OCI-LY3 (cell line): ENCODE results near the gene PTPRQ.

Source experiments
- CTCF ChIP-seq: fragments of 200-600, 300-600 bp; sonication (generic); IDR thresholded peaks from 2 replicates; pipeline ENCODE4 v1.5.1; 2014; ENCODE audit warnings: antibody characterized with exemption, low read length, low read depth
- EZH2phosphoT487 ChIP-seq: fragments of 200-600 bp; shearing (Covaris generic); IDR thresholded peaks from 2 replicates; pipeline ENCODE4 v1.6.1; 2018; ENCODE audit warnings: antibody characterized with exemption, mixed run types, low read depth

DNA sequence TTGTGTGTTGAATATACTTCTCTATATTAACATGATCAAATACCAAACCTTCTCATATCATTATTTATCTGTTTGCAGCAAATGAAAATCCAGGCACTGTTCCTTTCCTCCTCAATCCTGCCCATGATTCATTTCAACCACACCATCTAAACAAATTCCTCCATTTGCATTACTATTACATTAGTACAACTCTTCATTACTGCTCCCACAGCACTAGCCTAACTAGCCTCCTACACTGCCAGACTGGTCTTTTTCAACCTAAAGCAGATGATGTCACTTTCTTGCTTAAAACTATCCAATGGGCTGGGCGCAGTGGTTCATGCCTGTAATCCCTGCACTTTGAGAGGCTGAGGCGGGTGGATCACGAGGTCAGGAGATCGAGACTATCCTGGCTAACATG lies 146.1 kb downstream of the PTPRQ start:
- no peak for TF ChIP-seq CTCF
- no peak for TF ChIP-seq EZH2phosphoT487
